Hematopoietic multipotent progenitor cell treated with erythropoietin and hydrocortisone succinate and interleukin-3 and kit ligand, for 15 days (in vitro differentiated cells): ENCODE results near the gene KCNAB1.

ENCODE experiments used
- DNase-seq: peaks from one replicate; pipeline ENCODE4 v3.0.0-alpha.2; 2015; ENCODE audit warnings: low spot score

Gene KCNAB1

DNA sequence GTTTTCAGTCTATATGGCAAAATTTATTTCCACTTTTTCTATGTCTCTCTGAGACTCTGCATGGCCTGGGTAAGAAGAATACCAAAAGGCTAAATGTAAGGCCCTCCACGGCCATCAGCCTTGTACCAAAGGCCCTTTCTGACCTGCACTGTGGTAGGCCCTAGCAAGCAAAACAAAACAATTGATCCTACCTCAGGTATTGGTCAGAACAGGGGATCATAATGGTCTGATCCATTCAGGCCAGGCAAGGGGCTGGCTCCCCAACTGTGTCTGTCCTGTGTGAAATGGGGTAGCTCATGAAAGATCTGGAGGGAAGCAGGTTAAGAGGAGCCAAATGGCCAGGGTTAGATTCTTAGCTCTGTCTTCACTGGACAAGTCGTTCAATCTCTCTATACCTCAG, 253.3 kb downstream of the KCNAB1 start:
- no peak for DNase-seq

DNA sequence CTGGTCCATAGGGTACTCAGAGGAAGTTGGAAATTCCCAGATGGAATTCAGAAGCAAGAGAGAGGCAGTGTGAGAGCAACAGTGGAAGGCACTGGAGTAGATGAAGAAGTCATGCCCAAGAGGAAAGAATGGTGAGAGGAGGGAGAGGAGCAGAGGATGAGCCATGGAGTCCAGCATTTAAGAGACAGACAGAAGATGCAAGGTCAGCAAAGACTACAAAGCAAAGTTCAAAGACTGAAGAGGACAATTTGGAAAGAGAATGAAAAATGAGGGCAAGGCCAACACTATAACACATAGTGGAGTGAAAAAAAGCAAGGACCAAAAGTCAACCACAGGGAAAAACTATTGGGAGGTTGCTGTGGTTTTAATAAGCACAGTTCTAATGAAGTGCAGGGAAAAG, 255.8 kb downstream of the KCNAB1 start:
- DNase-seq = no peak

DNA sequence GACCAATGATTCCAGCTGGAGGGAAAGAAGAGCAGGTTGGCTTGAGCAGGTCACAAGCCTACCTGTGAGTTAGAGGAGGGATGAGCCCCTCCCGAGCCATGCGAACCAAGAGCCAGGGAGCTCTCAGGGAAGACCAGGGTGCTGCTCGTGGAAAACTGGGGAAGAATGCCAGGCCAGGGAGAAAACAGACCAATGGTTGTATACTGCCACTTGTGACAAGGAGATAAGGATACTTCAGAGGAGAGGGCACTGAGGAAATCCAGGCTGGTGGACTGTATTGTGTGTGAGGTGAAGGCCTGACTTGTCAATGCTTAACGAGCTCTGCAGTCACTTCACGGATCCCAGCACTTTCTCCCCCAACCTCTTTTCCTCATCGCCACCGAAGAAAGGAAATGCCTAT, 256.9 kb downstream of the KCNAB1 start:
- DNase-seq = no peak

- DNase-seq = no peak
Measured at GRCh38 chr3:156377718-156378117, 257.3 kb downstream of the KCNAB1 start.

DNA sequence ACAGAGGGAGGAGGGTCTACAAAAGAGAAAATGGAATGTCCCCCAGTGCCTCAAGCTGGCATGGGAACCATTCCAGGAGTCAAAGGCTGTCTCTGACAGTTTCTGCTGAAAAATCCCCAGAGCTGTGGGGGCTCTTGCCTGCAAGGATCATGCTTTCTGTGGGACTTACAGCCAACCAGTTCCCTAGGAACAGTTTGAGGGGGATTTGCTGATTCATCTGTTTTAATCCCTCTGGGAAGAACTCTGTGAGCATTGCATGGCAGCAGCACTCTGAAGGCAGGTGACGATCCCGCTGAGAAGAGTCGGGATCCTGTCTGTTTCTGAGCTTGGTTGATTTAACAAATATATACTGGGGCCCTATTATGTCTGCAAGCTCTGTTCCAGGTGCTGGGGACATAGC, 258.5 kb downstream of the KCNAB1 start:
- DNase-seq = no peak

GRCh38 chr3:156379327-156379726, 258.9 kb downstream of the KCNAB1 start:
- DNase-seq = no peak

DNA sequence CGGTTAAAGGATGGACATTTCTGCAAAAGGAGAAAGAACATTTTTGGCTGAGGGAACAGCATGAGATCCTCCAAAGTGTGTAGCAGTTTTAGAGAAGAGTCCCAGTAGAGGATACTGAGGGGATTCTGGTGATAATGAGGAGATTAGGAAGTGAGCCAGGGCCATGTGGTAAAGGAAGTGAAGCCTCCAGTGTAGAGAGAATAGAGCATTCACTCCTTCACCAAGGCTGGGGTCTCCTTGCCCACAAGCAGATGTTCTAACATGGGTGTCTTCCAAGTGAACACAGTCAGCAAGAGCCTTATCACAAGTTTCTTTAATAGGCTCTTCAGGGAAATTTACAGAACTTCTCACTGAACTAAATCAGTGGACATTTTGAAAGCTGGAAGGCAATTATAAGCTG, 260.9 kb downstream of the KCNAB1 start:
- DNase-seq = no peak

DNA sequence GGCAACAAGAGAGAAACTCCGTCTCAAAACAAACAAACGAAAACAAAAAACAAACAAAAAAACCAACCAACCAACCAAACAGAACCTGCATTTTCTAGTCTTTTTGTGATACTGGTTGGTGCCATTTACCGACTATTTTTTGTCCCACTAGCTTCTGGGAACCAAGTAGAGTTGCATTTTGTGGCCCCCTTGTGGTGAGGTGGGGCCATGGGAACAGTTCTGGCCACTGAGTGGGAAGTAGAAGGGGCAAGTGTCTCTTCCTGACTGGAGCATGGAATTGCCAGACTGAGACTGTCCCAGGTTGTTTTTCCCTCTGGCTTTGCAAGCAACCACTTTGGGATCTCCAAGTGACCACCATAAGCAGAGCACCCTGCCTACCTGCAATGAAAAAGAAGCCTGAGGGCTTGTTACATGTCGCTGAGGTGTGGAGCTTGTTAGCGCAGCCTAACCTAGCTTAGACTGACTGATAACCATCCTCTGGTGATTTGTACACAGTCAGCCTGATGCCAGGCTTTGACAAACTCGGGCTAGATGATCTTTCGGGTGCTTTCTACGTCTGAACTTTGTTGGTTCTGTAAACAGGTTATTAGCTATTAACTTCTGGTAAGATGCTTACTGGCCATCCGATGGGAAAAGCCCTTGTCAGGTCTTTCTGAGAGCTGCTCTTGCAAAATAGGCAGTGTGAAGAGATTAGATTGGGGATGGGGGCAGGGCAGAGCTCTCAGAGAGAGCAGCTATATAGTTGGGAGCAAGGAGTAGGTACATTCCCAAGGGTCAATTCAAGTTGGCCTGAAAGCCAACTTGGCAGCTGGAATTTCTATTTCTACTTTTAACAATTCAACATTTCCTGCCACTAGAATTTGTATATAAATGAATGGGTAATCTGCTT, 262.3 kb downstream of the KCNAB1 start:
- DNase-seq = no peak

- no peak for DNase-seq
Measured at GRCh38 chr3:156383441-156384025, 263.2 kb downstream of the KCNAB1 start.

DNA sequence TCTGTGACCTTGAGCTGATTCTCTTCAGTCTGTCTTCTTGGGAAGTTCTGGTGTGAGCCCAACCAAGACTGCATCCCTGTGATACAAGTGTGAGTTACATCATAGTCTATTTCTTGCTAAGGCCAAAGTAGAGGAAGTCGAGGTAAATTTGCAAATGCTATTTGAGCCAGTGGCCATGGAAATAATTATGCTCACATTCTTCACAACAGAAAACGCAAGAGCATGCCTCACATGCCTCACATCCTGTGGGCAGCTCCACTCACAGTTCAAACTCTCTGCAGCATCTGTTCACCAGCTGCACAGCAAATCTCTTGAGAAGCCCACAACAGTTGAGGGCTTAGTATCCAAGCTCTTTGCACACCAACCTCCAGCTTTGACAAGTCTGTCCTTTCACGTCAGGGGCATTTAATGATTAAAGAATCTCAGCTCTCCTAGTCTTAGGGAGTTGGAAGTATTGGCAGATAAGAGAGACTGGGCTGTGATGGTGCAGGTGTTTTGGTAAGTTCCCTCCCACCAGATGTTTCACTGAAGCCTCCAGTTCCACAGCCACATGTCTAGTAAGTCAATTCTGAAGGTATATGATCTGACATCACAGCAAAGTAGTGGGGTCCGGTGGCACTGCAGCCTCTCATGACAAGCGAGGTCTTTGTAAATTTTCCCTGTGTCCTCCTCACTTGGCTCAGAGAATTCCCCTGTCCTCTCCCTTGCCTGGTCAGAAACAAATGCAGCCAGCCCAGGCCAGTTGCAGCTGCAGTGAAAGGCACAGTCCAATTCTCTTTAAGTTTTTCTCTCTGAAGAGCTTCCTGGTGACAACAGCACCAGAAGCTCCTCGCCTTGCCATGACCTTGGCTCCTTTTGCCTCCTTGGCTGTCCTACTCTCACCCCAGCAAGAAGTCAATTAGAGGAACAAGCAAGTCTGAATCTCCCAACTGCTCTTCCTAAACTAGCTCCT, 268.4 kb downstream of the KCNAB1 start:
- no peak for DNase-seq

- DNase-seq = no peak
Measured at GRCh38 chr3:156389449-156389950, 269.1 kb downstream of the KCNAB1 start.

DNA sequence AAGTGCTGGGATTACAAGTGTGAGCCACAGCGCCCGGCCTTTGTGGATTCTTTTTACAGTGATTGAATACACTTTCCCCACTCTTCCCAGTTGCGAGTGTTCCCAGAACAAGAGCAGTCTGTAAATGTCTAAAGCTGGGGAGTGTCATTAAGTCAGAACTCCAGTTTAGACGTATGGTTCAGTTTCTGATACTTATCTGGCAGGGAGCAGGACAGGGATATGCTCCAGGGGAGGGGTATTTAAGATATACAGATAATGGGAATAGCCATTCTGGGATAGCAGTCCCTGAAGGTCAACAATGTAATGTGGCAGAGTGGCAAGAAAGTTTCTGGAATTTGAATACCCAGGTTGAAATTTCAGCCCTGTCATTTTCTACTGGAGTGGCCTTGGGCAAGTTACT, 270.5 kb downstream of the KCNAB1 start:
- DNase-seq = no peak

DNA sequence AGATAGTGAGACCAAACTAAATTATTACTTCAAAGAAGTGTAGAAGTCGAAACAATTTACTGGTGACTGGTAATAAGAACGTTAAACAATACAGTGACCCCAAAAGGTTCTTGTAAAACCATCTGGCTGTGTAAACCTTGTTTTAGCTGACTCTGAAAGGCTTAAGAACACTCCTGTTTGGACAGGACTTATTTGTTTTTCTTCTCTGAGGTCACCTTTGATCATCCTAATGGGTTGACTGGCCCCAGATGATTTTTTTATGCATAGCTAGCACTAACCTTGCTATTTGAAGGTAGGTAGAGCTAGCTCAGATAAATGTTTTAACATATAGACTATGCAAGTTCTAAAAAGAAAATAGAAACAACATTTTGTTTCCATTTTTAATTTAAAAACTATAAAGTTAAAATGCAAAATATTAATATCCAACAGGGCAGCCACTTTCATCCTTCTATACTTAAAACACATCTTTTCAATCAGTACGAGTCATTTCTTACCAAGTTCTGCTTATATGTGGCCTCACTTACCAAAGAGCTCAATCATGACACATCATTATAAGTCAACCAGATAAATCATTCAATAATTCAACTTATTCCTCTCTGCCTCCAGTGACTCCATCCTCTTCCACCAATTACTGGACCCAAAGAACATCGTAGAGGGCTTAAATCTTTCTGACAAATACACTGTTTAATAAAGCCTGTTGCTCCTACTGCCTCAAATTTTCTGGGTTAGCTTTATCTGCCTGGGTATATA, 275.8 kb downstream of the KCNAB1 start:
- no peak for DNase-seq

- no peak for DNase-seq
Measured at GRCh38 chr3:156396851-156397250, 276.5 kb downstream of the KCNAB1 start.

DNA sequence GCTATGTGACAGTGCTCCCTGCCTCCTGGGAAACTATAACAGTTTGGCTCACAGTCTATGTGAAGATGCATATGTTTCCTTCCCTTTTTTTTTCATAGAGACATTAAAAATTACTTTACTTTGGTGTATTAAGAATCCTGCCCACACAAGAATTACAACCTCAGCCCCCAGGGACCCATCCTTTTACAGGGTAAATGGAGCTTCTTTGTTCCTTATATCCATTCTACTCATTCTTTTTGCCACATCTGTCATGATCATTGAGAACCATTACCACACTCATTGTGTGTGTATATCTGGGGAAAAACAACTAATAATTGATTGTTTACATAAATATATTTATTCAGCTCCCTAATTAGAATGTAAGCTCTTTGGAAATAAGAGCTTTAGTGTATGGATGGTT, 277.2 kb downstream of the KCNAB1 start:
- no peak for DNase-seq

DNA sequence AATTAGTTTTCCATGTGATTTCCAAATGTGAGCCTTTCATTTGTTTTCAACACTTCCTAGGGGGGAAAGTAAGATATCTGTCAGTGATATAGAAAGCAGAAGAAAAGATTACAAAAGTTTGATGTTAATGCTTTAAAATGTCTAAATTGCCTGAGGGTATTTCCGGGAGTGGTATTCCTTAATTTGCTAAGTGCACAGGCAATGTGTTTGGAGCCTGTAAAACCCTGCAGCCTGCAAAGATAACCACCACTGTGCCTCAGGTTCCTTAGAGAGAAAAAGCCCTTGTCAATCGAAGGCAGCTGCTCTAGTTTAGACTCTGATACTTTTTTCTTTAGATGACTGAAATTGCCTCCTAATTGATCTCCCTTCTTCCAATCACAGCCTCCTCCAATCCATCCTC, 279.7 kb downstream of the KCNAB1 start:
- DNase-seq = no peak

DNA sequence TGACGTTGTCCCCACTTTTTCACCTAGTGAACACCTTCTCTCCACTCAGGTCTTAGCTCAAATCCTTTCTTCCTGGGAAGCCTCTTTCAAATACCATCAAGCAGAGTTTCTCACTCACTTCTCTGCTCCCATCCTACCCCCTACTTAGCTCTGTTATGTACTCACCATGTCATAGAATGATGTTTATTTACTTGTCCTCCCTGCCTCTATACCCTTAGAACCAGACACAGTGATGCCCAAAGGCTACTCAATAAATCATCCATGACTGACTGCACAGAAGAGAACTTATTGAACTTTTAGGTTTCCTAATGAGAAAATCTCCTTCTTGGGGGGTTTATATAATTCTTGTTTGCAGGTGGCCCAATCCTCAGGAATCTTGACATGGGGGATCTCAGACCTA, 280.4 kb downstream of the KCNAB1 start:
- no peak for DNase-seq

- no peak for DNase-seq
Measured at GRCh38 chr3:156404217-156404616, 283.8 kb downstream of the KCNAB1 start.

- no peak for DNase-seq
Measured at GRCh38 chr3:156406393-156406792, 286.0 kb downstream of the KCNAB1 start.

GRCh38 chr3:156407617-156408225, 287.3 kb downstream of the KCNAB1 start:
- no peak for DNase-seq

DNA sequence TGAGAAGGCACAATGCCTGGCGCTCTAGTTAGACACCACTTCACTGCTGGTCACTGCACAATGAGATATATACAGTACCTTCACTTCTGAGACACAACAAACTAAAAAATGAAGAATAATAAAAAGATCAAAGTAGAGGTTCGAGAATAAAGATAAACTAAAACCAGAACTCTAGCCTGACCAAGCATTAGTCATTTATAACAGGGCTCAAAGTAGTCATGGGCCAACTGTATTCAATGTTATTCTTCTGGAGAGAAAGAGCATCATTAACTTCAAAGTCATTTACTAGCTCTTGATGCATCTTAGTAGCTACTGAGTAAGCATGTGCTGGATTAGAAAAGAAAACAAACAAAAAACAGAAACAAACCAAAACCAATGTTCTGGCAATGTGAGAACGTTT, 289.3 kb downstream of the KCNAB1 start:
- DNase-seq = no peak
